DMS153 treated with DMSO at 0.1 percent for 48 hours (cell line): Measurements from ENCODE around the gene APIP.

Experiments used
- DNase-seq: peaks from one replicate; lab custom pipeline; 2025; ENCODE audit not compliant: unreplicated experiment; lab: John Stamatoyannopoulos, UW

APIP gene

DNA sequence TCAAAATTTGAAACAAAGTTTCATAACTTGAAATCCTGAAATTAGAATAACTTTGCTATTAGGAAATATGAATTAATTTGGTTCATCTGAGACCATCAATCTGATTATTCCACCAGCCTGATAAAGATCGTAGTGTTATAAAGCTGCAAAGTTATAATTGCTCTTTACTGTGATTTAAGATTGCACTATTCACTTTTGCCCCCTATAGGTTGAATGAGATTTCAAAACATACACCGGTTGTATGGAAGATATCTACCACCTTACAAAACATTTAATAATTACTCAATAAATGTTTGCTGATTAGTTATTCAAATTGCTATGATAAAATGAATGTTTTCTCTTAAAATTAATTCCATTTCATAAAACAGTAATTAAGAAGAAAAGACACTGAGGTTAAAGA lies 26.1 kb downstream of the APIP start:
- no peak for DNase-seq

DNA sequence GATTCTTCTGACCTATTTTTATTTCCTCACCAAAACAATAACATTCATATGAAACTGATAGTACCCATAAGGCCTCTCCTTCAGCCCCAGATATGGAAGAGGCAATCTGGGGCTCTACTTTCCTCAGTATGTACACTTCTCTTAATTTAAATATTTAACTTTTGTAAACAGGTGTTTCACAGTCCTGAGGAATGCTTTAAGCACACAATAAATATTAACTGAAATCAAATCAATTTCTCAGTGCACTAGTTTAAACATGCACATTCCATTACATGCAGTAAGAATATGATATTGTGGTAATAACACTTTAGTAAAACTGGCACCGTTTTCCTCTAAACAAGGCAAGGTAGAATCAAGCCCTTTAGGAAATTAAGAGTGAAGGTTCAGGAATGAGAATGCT lies 28.9 kb downstream of the APIP start:
- no peak for DNase-seq

DNA sequence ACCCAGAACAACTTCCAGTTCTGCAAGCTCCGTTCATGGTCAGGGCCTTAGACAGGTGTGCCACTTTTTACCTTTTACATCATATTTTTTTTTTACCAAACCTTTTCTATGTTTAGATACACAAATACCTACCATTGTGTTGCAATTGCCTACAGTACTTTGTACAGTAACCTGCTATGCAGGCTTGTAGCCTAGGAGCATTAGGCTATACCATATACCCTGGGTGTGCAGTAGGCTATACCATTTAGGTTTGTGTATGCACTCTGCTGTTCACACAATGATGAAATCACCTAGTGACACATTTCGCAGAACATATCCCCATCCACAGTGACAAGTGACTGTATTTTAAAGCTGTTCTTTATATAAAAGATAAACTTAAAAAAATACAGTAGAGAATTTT lies 29.6 kb downstream of the APIP start:
- DNase-seq = no peak

DNA sequence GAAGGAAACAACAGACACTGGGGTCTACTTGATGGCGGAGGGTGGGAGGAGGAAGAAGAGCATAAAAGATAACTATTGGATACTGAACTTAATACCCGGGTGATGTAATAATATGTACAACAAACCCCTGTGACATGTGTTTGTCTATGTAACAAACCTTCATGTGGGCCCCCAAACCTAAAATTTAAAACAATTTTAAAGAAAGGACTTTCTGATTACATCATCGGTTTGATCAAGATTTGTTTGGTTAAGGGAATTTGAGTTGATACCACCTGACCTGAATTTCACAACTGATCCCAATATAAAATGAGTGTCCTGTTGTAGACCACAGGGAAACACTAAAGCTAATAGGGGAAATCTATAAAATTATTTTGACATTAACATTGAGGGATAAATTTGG lies 34.3 kb downstream of the APIP start:
- DNase-seq = no peak

DNA sequence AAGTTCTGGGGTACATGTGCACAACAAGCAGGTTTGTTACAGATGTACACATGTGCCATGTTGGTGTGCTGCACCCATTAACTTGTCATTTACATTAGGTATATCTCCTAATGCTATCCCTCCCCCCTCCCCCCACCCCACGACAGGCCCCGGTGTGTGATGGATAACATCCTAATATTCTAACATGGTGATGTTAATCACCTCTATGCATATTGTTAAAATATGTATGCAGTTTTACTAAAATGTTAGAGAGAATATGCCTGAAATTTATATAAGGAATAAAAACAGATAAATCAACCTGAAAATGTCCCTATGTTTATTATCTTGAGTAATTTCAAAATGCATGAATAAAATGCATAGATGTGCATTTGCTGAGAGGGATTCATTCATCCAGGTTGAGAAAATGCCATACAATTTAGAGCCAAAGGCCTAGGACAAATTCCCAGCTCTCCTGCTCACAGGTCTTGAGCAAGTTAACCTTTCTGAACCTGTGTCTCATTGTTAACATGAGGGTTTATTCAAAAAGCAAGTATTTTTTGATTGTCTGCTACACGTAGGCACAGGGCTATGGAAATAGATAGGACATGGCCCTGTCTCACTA lies 38.7 kb downstream of the APIP start:
- DNase-seq = no peak

DNA sequence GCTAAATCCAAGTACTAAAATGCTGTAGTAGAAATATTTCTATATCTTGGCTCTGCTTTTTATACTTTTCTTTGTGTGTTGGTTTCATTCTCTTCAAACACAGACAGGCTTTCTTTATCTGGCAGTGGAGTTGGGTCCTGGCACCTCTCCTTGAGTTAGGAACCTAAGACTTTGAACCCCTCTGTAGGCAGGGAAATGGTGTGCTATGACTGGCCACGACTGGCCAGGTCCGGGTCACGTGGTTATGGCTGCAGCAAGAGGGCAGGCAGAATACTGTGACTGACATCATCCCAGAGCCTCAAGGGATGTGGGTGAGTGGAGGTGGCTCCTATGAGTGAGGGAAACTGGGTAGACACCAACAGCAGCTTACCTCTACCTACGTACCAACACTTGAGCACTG lies 42.0 kb downstream of the APIP start:
- no peak for DNase-seq

DNA sequence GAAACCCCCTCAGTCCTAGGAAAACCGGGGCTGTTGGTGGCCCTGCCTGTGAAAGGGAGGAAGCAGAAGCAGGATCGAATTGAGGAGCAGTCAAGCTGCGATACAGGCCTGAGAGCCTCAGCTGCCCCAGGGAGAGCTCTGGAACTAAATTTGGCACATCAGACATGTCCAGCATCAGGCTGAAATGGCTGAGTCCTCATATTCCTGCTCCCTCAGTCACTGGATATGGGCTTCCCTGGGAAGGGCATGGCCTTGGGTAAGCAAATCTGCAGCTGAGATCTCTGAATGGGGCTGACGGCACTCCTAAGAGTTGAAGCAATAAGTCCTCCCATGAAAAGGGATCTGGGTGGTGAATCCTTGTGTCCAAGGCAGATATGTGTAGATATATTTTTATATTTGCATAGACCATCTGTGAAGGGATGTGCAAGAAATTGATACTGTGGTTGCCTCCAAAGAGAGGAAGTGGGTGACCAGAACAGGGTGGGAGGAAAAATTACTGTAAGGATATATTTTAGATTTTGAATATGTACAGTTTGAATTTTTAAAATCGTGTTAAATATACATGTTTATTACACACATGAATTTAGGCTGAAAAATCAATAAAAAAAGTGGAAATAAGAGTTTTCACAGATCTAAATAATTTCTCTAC lies 45.5 kb downstream of the APIP start:
- no peak for DNase-seq

DNA sequence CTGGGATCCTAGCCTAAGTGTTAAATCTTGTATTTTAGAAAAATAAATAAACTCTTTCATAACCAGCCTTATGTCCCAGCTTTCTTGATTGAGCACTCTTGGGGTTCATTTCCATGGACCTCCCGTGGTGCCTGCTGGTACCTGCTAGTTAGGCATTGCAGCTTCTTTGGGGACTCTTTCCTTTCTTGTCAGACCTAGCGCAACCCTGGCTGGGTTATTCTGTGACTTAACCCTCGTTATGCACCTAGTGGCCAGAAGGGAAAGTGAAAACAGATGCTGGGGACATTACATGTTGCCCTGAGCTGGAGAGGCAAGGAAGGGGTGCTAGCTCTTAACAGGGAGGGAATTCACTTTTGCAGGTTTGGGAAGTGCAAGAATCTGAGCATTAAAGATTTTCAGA lies 46.8 kb downstream of the APIP start:
- no peak for DNase-seq

DNA sequence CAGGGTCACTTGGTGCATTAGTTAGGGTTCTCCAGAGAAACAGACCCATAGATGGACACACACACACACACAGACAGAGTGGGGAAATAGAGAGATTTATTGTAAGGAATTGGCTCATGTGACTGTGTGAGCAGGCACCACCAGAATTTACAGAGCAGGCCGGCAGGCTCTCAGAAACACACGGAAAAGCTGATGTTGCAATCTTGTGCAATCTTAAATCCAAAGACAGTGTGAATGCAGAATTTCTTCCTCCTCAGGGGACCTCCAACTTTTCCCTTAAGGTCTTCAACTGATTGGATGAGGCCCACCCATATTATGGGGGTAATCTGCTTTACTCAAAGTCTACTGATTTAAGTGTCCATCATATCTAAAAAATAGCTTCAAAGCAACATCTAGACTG lies 49.8 kb downstream of the APIP start:
- DNase-seq = no peak

DNA sequence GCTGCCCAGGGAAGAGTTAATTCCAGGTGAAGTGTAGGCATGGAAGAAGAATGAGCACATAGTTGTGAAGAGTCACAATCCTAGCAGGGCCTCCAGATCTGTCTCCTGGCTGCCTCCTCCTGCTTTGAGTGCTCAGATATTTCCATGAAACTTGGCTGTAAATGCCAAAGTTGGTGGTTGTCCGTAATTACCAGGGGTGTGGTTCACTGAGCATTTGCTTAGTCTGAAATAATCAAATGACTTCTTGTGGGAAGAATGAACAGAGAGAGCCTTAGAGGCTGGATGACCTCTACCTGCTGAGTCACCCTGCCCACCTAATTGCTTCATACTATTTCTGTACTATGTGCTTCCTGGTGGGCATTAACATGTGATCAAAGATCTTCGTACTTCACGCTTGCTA lies 50.9 kb downstream of the APIP start:
- DNase-seq = no peak

DNA sequence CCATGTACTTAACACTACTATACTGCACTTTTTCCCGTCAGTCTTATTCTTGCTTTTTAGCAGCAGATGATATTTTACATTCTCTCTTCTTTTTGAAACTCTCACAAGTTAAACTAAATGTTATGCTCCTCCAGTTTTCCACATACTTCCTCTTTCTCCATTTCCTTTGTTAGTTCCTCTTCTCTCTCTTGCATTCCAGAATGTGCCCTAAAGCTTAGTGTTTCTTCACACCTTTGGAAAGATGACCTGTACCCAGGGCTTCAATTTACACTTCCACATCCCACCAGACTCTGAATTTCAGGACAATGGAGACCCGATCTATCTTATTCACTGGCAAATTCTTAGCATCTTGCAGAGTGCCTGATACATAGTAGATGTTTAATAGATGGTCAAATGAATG lies 51.8 kb downstream of the APIP start:
- DNase-seq = no peak

DNA sequence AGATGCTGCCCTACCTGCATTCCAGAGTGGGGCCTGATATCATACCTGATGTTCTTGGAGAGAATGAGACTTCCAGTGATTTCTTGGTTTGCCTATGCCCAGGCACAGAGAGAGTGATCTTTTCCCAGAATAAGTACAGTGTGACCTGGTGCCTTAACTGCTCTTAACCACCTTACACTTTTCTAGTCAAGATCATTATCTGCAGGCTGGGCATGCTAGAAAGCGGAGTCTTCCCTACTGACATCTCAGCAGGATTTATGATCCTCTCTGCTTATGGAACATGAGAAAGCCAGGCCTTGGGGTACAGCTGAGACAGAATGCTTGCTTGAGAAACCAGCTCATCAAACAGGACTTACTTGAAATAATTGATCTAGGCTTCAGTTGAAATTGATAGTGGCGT lies 53.1 kb downstream of the APIP start:
- no peak for DNase-seq

DNA sequence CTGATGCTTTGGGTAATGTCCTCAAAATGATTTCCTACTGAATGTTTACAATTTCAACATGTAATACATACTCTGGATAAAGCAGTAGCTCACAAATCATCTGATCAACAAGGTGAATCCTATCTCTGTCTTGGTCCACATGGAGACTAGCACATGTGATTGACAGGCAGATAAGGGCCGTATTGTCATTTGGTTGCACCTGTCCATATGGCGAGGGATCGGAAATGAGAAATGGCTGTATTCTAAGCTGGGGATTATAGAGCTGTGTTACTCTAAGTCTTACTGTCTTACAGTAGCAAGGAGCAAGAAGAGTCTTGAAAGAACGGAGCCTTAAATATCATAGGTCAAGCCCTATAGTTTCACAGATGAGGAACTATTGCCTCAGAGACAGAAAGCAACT lies 55.7 kb downstream of the APIP start:
- no peak for DNase-seq

DNA sequence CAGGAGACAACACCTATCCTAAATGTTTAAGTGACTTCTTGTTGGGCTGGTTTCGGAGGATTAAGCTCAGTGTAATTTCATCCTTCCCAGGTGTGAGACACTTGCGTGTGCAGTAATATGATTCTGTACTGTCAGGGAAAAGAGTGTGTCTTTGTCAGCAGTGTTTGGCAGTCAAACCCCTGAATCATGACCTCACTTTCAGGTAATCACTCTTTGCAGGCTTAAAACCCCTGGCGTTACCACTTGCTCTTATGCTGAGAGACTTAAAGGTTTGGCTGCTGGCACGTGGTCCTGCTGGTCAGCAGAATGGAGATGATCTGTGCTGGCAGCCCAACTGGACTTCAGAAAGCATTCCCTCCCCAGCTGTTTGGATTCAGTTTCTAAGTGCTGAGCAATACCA lies 56.1 kb downstream of the APIP start:
- DNase-seq = no peak

DNA sequence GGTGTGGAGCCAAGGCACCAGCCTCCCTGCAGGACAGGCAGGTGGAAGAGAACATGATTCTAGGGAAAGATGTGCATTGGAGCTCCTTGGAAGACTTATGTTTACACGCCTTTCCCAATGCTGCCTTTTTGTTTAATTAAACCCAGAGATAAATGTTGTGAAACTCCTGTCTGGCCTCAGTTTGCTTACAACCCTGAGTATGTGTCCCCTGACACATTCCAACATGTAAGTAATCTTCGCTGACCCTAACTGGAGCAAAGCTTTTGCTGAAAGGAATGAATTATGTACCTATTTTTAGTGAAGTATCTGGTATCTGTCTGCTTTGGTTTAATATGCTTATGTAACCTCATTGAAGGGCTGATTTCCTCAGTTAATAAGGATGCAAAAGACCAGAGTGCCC lies 56.7 kb downstream of the APIP start:
- DNase-seq = no peak

DNA sequence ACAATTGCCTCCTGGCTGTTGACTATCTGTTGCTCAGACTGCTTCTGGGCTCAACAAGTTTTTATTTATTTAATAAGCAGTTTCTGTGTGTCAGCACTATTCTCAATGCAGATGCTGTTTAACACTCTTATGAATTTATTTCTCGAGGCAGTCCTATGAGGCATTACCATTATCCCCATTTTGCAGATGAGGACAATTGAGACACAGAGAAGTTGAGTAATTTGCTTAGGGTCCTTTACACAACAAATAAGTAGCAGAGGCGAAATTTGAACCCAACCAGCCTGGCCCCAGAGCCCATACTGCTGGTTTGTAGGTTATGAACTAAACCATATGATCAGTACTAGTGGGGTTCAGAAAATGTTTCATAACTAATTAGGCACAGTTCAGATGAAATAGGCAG lies 58.7 kb downstream of the APIP start:
- DNase-seq = no peak

DNA sequence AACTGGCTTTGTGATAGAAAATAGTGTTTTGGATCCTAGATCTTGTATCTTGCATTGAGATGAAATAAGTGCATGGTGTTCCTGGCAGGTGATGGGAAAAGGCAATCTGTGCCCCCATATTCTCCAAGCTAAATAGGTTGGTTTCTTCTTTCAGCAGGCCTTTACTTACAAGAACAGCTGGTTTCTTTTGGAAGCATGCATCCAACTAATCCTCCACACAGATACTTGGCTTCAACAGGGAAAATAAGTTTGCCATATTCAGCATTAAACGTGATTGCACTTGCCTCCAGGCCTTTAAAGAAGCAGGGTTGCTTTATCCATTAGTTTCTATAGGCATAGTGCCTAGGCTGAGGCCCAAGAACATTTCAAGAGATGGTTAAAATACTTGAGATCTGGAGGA lies 59.9 kb downstream of the APIP start:
- no peak for DNase-seq

DNA sequence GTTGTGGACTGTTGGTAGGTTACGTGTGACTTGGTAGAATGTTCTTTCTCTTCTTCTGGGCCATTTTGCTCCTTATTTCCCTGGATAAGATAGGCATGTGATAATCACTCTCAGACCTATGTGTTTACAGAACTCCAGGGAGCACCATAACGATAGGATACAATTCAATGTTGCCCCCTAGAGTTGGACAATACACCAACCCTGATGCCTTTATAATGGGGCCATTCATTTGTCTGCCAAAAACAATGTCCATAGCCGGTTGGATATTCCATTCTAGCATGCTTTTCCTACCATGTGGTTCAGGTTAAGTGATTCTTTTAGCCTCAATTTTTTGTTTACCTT lies 60.5 kb downstream of the APIP start:
- DNase-seq = no peak

DNA sequence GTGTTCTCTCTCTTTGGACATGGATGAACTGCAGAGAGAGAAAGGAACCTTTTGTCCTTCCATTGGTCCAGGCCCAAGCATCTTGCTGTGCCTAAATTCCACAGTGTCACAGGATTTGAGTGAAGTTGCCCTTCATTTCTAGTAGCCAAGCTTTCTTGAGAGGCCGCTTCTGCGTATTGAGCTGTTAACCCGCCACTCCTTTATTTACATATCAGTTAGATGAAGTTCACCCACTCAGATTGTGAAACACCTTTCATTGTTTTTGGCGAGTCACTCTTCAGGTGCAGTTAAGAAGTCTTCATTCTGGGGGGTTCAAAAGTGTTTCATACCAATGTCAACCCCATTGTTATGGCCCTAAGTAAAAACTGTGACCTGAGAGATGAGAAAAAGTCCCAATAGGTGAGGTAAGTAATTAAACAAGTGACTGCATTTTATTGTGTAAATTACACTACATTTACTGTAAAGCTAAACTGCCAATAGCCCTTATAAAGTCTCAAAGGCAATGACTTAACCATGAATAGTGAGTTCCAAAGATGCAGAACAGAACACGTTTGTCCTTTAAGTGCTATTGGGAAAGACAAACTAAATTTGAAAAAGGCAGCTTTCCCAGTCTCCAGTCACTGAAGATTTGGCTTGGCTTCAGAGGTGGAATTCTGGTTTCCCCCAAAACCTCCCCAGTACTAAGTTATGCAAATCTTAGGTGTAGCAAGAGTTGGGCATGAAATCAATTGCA lies 61.0 kb downstream of the APIP start:
- no peak for DNase-seq

DNA sequence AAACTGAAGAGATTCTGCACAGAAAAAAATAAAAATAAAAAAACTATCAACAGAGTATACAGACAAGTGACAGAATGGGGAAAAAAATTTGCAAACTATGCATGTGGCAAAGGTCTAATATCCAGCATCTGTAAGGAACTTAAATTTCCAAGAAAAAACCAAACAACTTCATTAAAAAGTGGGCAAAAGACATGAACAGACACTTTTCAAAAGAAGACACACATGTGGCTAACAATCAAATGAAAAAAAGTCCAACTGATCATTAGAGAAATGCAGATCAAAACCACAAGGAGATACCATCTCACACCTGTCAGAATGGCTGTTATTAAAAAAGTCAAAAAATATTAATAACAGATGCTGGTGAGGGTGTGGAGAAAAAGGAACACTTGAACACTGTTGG lies 64.3 kb downstream of the APIP start:
- DNase-seq = no peak

DNA sequence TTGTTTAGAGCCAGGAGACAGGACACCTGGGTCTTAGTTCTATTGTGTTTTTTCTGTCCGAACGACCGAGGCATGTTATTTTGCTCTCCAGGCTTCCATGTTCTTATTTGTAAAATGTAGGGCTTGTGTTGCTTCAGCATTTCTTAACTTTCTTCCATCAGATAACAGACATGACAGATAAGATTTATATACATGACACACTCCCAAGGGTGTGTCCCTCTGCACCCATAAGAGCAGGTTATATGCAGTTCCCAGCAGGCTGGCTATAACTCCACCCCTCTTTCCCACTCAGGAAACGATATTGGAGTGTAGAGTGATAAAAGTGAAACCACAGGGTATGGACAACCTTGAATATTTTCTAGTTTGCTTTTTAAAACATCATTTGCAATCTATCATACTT lies 65.8 kb downstream of the APIP start:
- DNase-seq = no peak

DNA sequence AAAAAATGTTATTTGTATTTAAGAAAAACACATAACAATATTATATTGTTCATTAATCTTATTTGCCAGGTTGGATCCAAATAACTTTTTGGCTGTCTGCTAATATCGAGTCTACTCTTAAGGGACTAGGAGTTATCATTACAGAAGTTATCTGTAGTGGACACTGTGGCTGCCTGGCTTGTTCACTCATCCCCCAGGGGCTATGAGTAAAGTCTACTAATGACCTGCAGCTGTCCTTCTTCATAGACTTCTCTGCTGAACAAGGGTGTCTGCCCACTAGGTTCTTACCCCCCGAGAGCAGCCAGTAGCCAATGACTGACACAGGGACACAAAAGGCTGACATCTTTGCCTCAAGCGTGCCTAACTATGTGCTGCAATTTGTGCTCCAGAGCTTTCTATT lies 69.7 kb downstream of the APIP start:
- DNase-seq = no peak
